ENCODE measurements around the gene NT5DC1.
A peak's percentile ranks its signal among the peaks of the same experiment; 100 is the strongest.

NT5DC1 gene

DNA sequence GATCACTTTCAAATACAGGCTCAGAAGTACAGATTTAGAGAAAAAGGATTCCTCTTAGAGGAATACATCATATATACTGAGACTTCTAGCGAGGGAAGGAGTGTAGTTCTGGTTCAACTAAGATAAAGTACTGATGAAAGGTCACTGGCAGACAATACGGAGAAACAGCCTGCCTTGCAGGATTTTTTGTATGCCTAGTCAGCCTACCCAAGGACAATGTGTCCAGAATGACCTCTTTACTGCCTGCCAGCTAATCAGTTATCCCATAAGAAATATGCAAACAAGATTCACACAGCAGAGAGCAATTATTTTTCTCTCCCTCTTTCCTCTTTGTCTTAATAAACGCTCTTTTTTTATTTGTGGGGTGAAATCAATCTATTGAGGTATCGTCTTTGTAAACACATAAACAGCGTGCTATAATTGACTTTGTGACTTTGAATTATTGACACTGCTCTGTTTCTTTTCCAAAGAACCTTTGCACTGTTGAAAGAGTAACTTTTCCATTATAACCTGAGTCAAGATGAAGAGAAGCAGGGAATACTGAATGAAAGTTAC, 154.7 kb downstream of the NT5DC1 start:
- H3K4me2 ChIP-seq (ENCODE audit: low read depth, low read length, poor library complexity, severe bottlenecking) = peak overlapping the region; percentile 97
- H3K79me2 ChIP-seq (ENCODE audit: insufficient read depth, low read length) = peaks cover 54% of the 10 kb centered on the region
- H4K20me1 ChIP-seq (ENCODE audit: insufficient read depth, low read length, poor library complexity, severe bottlenecking) = no peaks in the 10 kb centered on the region
- H3K27me3 ChIP-seq (ENCODE audit: insufficient read depth, low read length, poor library complexity, severe bottlenecking) = no peaks in the 10 kb centered on the region
- no peaks in the 10 kb centered on the region; the same call in 1 of the 2 replicates for H3F3A ChIP-seq (ENCODE audit: low read depth)
- no peaks in the 10 kb centered on the region for H3K9me2 ChIP-seq (replicated peaks; ENCODE audit: low read depth, low read length)
- H3K9me3 ChIP-seq (ENCODE audit: insufficient read depth, low read depth, low read length) = no peaks in the 10 kb centered on the region
- H3K9ac ChIP-seq (ENCODE audit: low read depth, low read length, poor library complexity, severe bottlenecking) = peak overlapping the region; percentile 92
- H3K36me3 ChIP-seq (ENCODE audit: insufficient read depth, low read length) = no peaks in the 10 kb centered on the region
- TF ChIP-seq, protein P1, sequence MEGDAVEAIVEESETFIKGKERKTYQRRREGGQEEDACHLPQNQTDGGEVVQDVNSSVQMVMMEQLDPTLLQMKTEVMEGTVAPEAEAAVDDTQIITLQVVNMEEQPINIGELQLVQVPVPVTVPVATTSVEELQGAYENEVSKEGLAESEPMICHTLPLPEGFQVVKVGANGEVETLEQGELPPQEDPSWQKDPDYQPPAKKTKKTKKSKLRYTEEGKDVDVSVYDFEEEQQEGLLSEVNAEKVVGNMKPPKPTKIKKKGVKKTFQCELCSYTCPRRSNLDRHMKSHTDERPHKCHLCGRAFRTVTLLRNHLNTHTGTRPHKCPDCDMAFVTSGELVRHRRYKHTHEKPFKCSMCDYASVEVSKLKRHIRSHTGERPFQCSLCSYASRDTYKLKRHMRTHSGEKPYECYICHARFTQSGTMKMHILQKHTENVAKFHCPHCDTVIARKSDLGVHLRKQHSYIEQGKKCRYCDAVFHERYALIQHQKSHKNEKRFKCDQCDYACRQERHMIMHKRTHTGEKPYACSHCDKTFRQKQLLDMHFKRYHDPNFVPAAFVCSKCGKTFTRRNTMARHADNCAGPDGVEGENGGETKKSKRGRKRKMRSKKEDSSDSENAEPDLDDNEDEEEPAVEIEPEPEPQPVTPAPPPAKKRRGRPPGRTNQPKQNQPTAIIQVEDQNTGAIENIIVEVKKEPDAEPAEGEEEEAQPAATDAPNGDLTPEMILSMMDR (conservative IDR thresholded peaks at IDR 0.05; ENCODE audit: low read length) = no peak
- TF ChIP-seq EZH2phosphoT487 (IDR thresholded peaks at IDR 0.05; ENCODE audit: borderline replicate concordance) = no peak
- H3K4me1 ChIP-seq (ENCODE audit: insufficient read depth, low read length, poor library complexity, severe bottlenecking) = peaks cover 51% of the 10 kb centered on the region
- H2AFZ ChIP-seq (ENCODE audit: low read length) = no peak overlapping the region
- H3K4me3 ChIP-seq (ENCODE audit: low read length, poor library complexity, severe bottlenecking) = peak overlapping the region; percentile 83

DNA sequence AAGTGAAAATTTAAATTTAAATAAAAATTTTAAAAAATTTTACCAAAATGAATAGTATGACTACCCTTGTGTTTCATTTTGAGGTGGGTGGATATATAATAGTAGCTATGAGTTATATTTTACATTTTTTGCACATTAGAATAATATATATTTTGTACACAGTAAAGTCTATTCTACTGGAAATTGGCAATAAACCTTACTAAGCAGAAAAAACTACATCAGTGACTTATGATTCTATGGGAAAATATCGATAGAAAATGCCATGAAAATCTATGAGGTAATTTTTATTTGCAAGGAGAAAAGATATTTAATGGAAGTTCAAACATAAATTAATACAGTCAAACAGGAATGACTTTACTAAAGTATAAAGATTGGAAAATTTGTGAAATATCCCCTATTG, 156.0 kb downstream of the NT5DC1 start:
- H3K4me1 ChIP-seq (ENCODE audit: insufficient read depth, low read length, poor library complexity, severe bottlenecking) = peaks cover 37% of the 10 kb centered on the region
- H3K4me2 ChIP-seq (ENCODE audit: low read depth, low read length, poor library complexity, severe bottlenecking) = no peak overlapping the region
- H3K9me2 ChIP-seq (replicated peaks; ENCODE audit: low read depth, low read length) = no peaks in the 10 kb centered on the region
- no peaks in the 10 kb centered on the region for H3K9me3 ChIP-seq (ENCODE audit: insufficient read depth, low read depth, low read length)
- no peak for TF ChIP-seq EZH2phosphoT487 (IDR thresholded peaks at IDR 0.05; ENCODE audit: borderline replicate concordance)
- TF ChIP-seq, protein P1 (conservative IDR thresholded peaks at IDR 0.05; ENCODE audit: low read length) = no peak
- no peaks in the 10 kb centered on the region; the same call in 1 of the 2 replicates for H3F3A ChIP-seq (ENCODE audit: low read depth)
- H3K79me2 ChIP-seq (ENCODE audit: insufficient read depth, low read length) = peaks cover 41% of the 10 kb centered on the region
- no peak overlapping the region for H3K9ac ChIP-seq (ENCODE audit: low read depth, low read length, poor library complexity, severe bottlenecking)
- no peaks in the 10 kb centered on the region for H3K36me3 ChIP-seq (ENCODE audit: insufficient read depth, low read length)
- H3K4me3 ChIP-seq (ENCODE audit: low read length, poor library complexity, severe bottlenecking) = no peak overlapping the region
- H2AFZ ChIP-seq (ENCODE audit: low read length) = no peak overlapping the region
- H3K27me3 ChIP-seq (ENCODE audit: insufficient read depth, low read length, poor library complexity, severe bottlenecking) = no peaks in the 10 kb centered on the region
- no peaks in the 10 kb centered on the region for H4K20me1 ChIP-seq (ENCODE audit: insufficient read depth, low read length, poor library complexity, severe bottlenecking)

DNA sequence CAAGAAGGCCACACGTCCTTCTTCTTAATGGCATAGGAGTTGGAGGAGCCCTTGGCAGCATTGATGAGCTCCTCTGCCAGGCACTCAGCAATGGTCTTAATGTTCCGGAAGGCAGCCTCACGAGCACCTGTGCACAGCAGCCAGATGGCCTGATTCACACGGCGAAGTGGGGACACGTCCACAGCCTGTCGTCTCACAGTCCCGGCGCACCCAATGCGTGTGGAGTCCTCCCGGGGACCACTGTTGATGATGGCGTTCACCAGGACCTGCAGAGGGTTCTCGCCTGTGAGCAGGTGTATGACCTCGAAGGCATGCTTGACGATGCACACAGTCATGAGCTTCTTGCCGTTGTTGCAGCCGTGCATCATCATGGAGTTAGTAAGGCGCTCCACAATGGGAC, 157.9 kb downstream of the NT5DC1 start:
- Histone ChIP-seq H3K4me1 (ENCODE audit: insufficient read depth, low read length, poor library complexity, severe bottlenecking) (peaks cover 19% of the 10 kb centered on the region), H3K4me2 (ENCODE audit: low read depth, low read length, poor library complexity, severe bottlenecking) (no peak overlapping the region), H3K27me3 (ENCODE audit: insufficient read depth, low read length, poor library complexity, severe bottlenecking) (no peaks in the 10 kb centered on the region), H3K9me3 (ENCODE audit: insufficient read depth, low read depth, low read length) (peaks cover 3% of the 10 kb centered on the region; the same call in 1 of the 2 replicates), H3F3A (ENCODE audit: low read depth) (no peaks in the 10 kb centered on the region; the same call in 1 of the 2 replicates), H3K4me3 (ENCODE audit: low read length, poor library complexity, severe bottlenecking) (no peak overlapping the region), H3K9ac (ENCODE audit: low read depth, low read length, poor library complexity, severe bottlenecking) (no peak overlapping the region), H3K36me3 (ENCODE audit: insufficient read depth, low read length) (no peaks in the 10 kb centered on the region), H3K9me2 (replicated peaks; ENCODE audit: low read depth, low read length) (no peaks in the 10 kb centered on the region), H4K20me1 (ENCODE audit: insufficient read depth, low read length, poor library complexity, severe bottlenecking) (no peaks in the 10 kb centered on the region), H3K79me2 (ENCODE audit: insufficient read depth, low read length) (peaks cover 23% of the 10 kb centered on the region), H2AFZ (ENCODE audit: low read length) (no peak overlapping the region)
- TF ChIP-seq EZH2phosphoT487 (IDR thresholded peaks at IDR 0.05; ENCODE audit: borderline replicate concordance) = no peak
- TF ChIP-seq, protein P1 (conservative IDR thresholded peaks at IDR 0.05; ENCODE audit: low read length) = no peak

Measured in Loucy (cell line).